Gastrocnemius medialis (tissue), 4 donors: ENCODE measurements around the gene ARHGEF11. TPM values are rescaled to one million over a fixed set of nuclear protein-coding genes. Genes with fewer than 3 reads are reported as not detected.
A peak's percentile ranks its signal among the peaks of the same experiment; 100 is the strongest.

ENCODE experiments used
- ATAC-seq, 2 donors: fragments of 150-250 bp; one replicate each; pipeline ENCODE4 v1.9.1; 2016
- DNase-seq, 2 donors: peaks; one replicate each; pipeline ENCODE4 v3.0.0-alpha.2; 2019
- H3K27ac ChIP-seq, 4 donors: fragments of 200-600 bp; sonication (generic); 1 replicate in 1 of 4; 2 replicates in 3 of 4; pipeline ENCODE4 v1.5.1; 2016 to 2018; ENCODE audit warnings: mild to moderate bottlenecking in 2 of 4, moderate library complexity in 1 of 4
- H3K27me3 ChIP-seq, 3 donors: fragments of 200-600 bp; sonication (generic) in 2 of 3; 1 replicate in 1 of 3; 2 replicates in 2 of 3; pipeline versions ENCODE4 v1.5.1 to v1.6.0; 2016 to 2019; ENCODE audit warnings: mild to moderate bottlenecking in 1 of 3, moderate library complexity in 1 of 3
- H3K36me3 ChIP-seq, 2 donors: fragments of 200-600 bp; sonication (generic) in 1 of 2; one replicate each; pipeline ENCODE4 v1.5.1; 2017 to 2018
- H3K4me1 ChIP-seq, 2 donors: fragments of 200-600 bp; sonication (generic) in 1 of 2; one replicate each; pipeline ENCODE4 v1.5.1; 2016 to 2017; ENCODE audit warnings: mild to moderate bottlenecking in 2 of 2
- H3K4me3 ChIP-seq, 4 donors: fragments of 200-600 bp; sonication (generic) in 3 of 4; 1 replicate in 1 of 4; 2 replicates in 3 of 4; pipeline ENCODE4 v1.5.1; 2016 to 2019; ENCODE audit warnings: mild to moderate bottlenecking in 2 of 4
- H3K9me3 ChIP-seq, 3 donors: fragments of 200-600 bp; sonication (generic) in 2 of 3; 1 replicate in 1 of 3; 2 replicates in 2 of 3; pipeline ENCODE4 v1.5.1; 2016 to 2019
- POLR2A ChIP-seq, 2 donors: fragments of 450-650 bp; IDR thresholded peaks; one replicate each; pipeline ENCODE4 v1.6.1; 2017; ENCODE audit warnings: antibody characterized with exemption in 2 of 2, mild to moderate bottlenecking in 2 of 2, moderate library complexity in 2 of 2
- in situ Hi-C, 4 donors: fragments of 200-750 bp; cut with MboI; loops; one replicate each; pipeline versions ENCODE4 v1.15.0 to v1.8.0; 2017; ENCODE audit warnings: low sequenced_read_pairs in 4 of 4
- intact Hi-C: fragments of 100-400 bp; cut with DNase I; formaldehyde crosslinking; loops from one replicate; pipeline ENCODE4 v1.15.1; 2023; ENCODE audit warnings: low total_unique reads
- total RNA-seq, 4 donors: library from RNA; depleted of rRNA; stranded (reverse); fragments of >200 nt; gene quantifications; one replicate each; pipeline versions ENCODE4 v1.1.0 to v1.2.3, GENCODE V29; 2016
- TF ChIP-seq, protein P1 (sequence below), 5 experiments: fragments of 450-650 bp in 3 of 5; fragments of 200-600 bp in 2 of 5; sonication (generic) in 2 of 5; IDR thresholded peaks in 4 of 5; conservative IDR thresholded peaks in 1 of 5; 1 replicate in 4 of 5; 2 replicates in 1 of 5; pipeline ENCODE4 v1.5.1; 2016 to 2019; ENCODE audit warnings: antibody characterized with exemption in 5 of 5, mild to moderate bottlenecking in 3 of 5, moderate library complexity in 3 of 5

The ARHGEF11 gene
- total RNA-seq, 4 donors from 2014 or later: 19.5 to 33.4 (median 27.7) TPM

DNA sequence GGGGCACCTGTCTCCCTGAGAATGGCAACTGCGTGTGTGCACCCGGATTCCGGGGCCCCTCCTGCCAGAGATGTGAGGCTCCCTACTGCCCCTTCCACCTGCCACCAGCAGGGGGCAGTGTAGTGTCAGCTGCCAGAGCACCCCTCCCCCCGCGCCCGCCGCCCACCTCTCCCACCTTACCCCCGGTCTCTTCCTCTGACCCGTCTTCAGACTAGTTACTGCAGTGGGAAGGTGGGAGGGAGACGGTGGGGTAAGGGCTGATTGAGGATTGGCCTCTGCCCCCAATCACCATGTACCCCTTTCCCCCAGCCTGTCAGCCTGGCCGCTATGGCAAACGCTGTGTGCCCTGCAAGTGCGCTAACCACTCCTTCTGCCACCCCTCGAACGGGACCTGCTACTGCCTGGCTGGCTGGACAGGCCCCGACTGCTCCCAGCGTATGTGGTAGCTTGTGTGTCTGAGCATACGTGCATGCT is 135.2 kb downstream of the ARHGEF11 start:
- ATAC-seq: peak in 1 of 2 donors; percentile 63
- no peak overlapping the region for H3K27ac ChIP-seq
- H3K4me3 ChIP-seq: no peak overlapping the region
- H3K36me3 ChIP-seq: peaks cover 0 to 3% of the 10 kb centered on the region in 2 donors
- no peaks in the 10 kb centered on the region for H3K4me1 ChIP-seq
- intact Hi-C loops: loop anchor here (10.0 kb wide), 1 partner anchor 164 kb away; no protein-coding TSS in a partner anchor
- in situ Hi-C loops: no loop called here
- H3K27me3 ChIP-seq: peaks cover 0 to 11% (median 7%) of the 10 kb centered on the region in 3 donors
- no peaks in the 10 kb centered on the region for H3K9me3 ChIP-seq
- DNase-seq: no peak
- no peak for TF ChIP-seq POLR2A (IDR thresholded peaks at IDR 0.05)
- TF ChIP-seq, protein P1, sequence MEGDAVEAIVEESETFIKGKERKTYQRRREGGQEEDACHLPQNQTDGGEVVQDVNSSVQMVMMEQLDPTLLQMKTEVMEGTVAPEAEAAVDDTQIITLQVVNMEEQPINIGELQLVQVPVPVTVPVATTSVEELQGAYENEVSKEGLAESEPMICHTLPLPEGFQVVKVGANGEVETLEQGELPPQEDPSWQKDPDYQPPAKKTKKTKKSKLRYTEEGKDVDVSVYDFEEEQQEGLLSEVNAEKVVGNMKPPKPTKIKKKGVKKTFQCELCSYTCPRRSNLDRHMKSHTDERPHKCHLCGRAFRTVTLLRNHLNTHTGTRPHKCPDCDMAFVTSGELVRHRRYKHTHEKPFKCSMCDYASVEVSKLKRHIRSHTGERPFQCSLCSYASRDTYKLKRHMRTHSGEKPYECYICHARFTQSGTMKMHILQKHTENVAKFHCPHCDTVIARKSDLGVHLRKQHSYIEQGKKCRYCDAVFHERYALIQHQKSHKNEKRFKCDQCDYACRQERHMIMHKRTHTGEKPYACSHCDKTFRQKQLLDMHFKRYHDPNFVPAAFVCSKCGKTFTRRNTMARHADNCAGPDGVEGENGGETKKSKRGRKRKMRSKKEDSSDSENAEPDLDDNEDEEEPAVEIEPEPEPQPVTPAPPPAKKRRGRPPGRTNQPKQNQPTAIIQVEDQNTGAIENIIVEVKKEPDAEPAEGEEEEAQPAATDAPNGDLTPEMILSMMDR (IDR thresholded peaks at IDR 0.05 in 4 of 5, conservative IDR thresholded peaks at IDR 0.05 in 1 of 5): peak; percentile 49 to 88 (median 71)

DNA sequence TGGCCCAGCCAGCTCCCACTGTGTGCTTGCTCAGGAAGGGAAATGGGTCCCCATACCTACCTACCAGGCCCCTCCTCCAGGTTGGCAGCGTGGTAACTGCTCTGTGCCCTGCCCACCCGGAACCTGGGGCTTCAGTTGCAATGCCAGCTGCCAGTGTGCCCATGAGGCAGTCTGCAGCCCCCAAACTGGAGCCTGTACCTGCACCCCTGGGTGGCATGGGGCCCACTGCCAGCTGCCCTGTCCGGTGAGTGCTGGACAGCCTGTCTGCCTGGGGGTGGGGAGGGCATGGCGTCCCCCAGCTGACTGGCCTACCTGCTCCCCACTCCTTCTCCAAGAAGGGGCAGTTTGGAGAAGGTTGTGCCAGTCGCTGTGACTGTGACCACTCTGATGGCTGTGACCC is 135.9 kb downstream of the ARHGEF11 start:
- Histone ChIP-seq H3K9me3 (no peaks in the 10 kb centered on the region), H3K27me3 (peaks cover 0 to 11% (median 7%) of the 10 kb centered on the region in 3 donors), H3K36me3 (peaks cover 0 to 3% of the 10 kb centered on the region in 2 donors), H3K4me1 (no peaks in the 10 kb centered on the region), H3K27ac (no peak overlapping the region), H3K4me3 (no peak overlapping the region)
- intact Hi-C loops: loop anchor here (10.0 kb wide), 1 partner anchor 165 kb away; no protein-coding TSS in a partner anchor
- no peak for ATAC-seq
- no peak for DNase-seq
- in situ Hi-C loops: no loop called here
- TF ChIP-seq POLR2A (IDR thresholded peaks at IDR 0.05): no peak
- TF ChIP-seq, protein P1 (IDR thresholded peaks at IDR 0.05 in 4 of 5, conservative IDR thresholded peaks at IDR 0.05 in 1 of 5): no peak

DNA sequence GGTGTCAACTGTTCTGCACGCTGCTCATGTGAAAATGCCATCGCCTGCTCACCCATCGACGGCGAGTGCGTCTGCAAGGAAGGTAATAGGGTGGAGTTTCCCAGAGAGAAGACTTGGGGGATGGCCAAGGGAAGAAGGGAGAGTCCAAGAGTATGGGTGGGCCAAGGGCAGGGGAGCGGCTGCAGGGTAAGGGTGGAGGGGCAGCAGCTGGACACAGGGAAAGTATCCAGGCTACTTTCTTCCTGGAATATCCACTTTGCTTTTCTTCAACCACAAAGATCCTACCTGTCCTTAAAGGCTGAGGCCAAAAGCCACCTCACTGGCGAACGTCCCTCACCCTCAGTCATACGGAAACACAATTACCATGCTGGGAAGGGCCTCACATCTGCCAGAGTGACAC is 136.6 kb downstream of the ARHGEF11 start:
- ATAC-seq: no peak
- DNase-seq: no peak
- intact Hi-C loops: no loop called here
- Histone ChIP-seq H3K27me3 (peaks cover 0 to 11% (median 7%) of the 10 kb centered on the region in 3 donors), H3K9me3 (no peaks in the 10 kb centered on the region), H3K27ac (no peak overlapping the region), H3K4me1 (no peaks in the 10 kb centered on the region), H3K36me3 (peaks cover 0 to 3% of the 10 kb centered on the region in 2 donors), H3K4me3 (no peak overlapping the region)
- in situ Hi-C loops: no loop called here
- no peak for TF ChIP-seq POLR2A (IDR thresholded peaks at IDR 0.05)
- TF ChIP-seq, protein P1 (IDR thresholded peaks at IDR 0.05 in 4 of 5, conservative IDR thresholded peaks at IDR 0.05 in 1 of 5): no peak

DNA sequence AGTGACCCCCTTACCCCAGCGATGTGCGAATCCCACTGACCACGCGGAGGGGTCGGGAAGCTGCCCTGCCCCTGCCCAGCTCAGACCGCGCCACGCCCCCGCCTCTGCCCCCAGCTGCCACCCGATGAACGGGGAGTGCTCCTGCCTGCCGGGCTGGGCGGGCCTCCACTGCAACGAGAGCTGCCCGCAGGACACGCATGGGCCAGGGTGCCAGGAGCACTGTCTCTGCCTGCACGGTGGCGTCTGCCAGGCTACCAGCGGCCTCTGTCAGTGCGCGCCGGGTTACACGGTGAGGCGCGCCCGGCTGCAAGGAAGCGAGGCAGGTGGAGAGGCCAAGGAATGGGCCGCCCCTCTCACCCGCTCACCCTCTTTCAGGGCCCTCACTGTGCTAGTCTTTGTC is 137.0 kb downstream of the ARHGEF11 start:
- peaks cover 0 to 11% (median 7%) of the 10 kb centered on the region in 3 donors for H3K27me3 ChIP-seq
- intact Hi-C loops: no loop called here
- ATAC-seq (no peak), DNase-seq (no peak)
- no peak overlapping the region for H3K27ac ChIP-seq
- H3K4me1 ChIP-seq: no peaks in the 10 kb centered on the region
- no peak for TF ChIP-seq POLR2A (IDR thresholded peaks at IDR 0.05)
- TF ChIP-seq, protein P1 (IDR thresholded peaks at IDR 0.05 in 4 of 5, conservative IDR thresholded peaks at IDR 0.05 in 1 of 5): no peak
- no peak overlapping the region for H3K4me3 ChIP-seq
- H3K9me3 ChIP-seq: no peaks in the 10 kb centered on the region
- peaks cover 0 to 3% of the 10 kb centered on the region in 2 donors for H3K36me3 ChIP-seq
- in situ Hi-C loops: no loop called here
